A673 (cell line): ENCODE results near the gene TMEM59L.

Experiments used
- EZH2 ChIP-seq: fragments of 200-600 bp; sonication (generic); IDR thresholded peaks from 2 replicates; pipeline ENCODE4 v1.6.1; 2017; ENCODE audit warnings: borderline replicate concordance, low read depth, mild to moderate bottlenecking, mixed read lengths, antibody characterized with exemption, low read length; ENCODE audit not compliant: poor library complexity, severe bottlenecking
- TF ChIP-seq, protein P1 (sequence below): fragments of 300-800, 200-600 bp; sonication (generic); conservative IDR thresholded peaks from 2 replicates; pipeline ENCODE4 v1.5.1; 2017; ENCODE audit warnings: low read depth, mild to moderate bottlenecking, antibody characterized with exemption, low read length, moderate library complexity, mixed read lengths

- TF ChIP-seq, protein P1, sequence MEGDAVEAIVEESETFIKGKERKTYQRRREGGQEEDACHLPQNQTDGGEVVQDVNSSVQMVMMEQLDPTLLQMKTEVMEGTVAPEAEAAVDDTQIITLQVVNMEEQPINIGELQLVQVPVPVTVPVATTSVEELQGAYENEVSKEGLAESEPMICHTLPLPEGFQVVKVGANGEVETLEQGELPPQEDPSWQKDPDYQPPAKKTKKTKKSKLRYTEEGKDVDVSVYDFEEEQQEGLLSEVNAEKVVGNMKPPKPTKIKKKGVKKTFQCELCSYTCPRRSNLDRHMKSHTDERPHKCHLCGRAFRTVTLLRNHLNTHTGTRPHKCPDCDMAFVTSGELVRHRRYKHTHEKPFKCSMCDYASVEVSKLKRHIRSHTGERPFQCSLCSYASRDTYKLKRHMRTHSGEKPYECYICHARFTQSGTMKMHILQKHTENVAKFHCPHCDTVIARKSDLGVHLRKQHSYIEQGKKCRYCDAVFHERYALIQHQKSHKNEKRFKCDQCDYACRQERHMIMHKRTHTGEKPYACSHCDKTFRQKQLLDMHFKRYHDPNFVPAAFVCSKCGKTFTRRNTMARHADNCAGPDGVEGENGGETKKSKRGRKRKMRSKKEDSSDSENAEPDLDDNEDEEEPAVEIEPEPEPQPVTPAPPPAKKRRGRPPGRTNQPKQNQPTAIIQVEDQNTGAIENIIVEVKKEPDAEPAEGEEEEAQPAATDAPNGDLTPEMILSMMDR: no peak
- no peak for TF ChIP-seq EZH2
Measured at GRCh38 chr19:18655173-18655844, 42.6 kb downstream of the TMEM59L start.
